ENCODE data around the gene SS18L1. TPM values are rescaled to one million over a fixed set of nuclear protein-coding genes. Genes with fewer than 3 reads are reported as not detected.

Gene SS18L1
- total RNA-seq, 1 experiment from 2014 or later, result 28.1 TPM

DNA sequence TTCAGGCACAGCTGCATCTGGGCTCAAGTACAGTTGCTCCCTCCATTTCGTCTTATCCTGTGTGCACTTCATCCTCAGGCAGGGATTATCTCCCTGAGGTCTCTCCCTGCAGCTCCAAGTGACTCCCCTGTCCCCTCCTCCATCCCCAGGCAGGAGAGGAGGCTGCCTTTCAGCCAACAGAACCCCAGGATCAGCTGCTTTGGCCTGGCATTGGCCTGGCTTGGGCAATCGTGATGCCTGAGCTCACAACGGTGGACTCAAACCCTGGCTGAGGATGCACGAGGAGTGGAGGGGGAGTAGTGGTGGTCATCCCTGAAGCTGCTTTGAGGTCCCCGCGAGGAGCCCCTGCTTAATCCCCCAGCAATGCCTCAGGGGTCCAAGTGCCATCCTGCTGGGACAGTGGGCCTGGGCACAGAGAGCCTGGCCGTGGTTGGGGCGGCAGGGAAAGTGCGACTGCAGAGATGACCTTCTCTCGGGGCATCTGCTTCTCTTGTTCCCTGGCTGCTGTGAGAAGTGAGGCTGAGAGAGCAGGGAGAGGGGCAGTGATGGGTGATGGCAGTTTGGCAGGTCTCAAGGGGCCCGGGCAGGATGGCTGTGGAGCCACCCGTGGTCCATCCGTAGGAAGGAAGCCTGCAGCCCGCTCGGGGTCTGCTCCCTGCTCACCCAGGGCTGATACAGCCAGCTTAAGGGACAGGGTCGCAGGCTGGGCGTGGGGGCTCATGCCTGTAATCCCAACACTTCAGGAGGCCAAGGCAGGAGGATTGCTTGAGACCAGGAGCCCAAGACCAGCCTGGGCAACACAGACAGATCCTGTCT lies 82.5 kb downstream of the SS18L1 start:
- Histone ChIP-seq H2AFZ (ENCODE audit: low read depth, low read length, poor library complexity, severe bottlenecking) (no peak overlapping the region), H3K9ac (ENCODE audit: low read length) (no peak overlapping the region), H3K9me3 (ENCODE audit: control insufficient read depth in 1 of 2, insufficient read depth in 1 of 2, low read depth in 1 of 2, low read length in 2 of 2) (no peaks in the 10 kb centered on the region), H3K4me1 (ENCODE audit: control insufficient read depth in 1 of 2, insufficient read depth in 2 of 2, low read length in 2 of 2) (peaks cover 0 to 8% of the 10 kb centered on the region in 2 experiments; a peak in 1 of 4 replicates), H3K27ac (ENCODE audit: low read depth, low read length) (no peak overlapping the region), H3K27me3 (ENCODE audit: insufficient read depth, low read length) (peaks cover 23% of the 10 kb centered on the region; the same call in 1 of the 2 replicates), H3K36me3 (ENCODE audit: control insufficient read depth in 1 of 2, insufficient read depth in 2 of 2, low read length in 2 of 2) (no peaks in the 10 kb centered on the region), H3K79me2 (ENCODE audit: insufficient read depth, low read length) (no peaks in the 10 kb centered on the region), H3K9me2 (ENCODE audit: insufficient read depth) (no peaks in the 10 kb centered on the region), H3K4me3 (replicated peaks in 1 of 2; ENCODE audit: low read depth in 1 of 2, low read length in 2 of 2) (no peak overlapping the region), H4K20me1 (ENCODE audit: insufficient read depth) (no peaks in the 10 kb centered on the region), H3K4me2 (ENCODE audit: low read length) (no peak overlapping the region)
- ATAC-seq, result no peak
- BruUV-seq (replicated peaks), result no TSS peak
- POLR2A ChIA-PET, result no interaction called here
- intact Hi-C loops (cut with micrococcal nuclease), result no loop called here
- CTCF ChIA-PET, result no interaction called here
- no peak for DNase-seq (ENCODE audit: low read depth, low spot score)
- RAD21 ChIA-PET (ENCODE audit: low non-redundant PET in 1 of 2, low total read pairs in 2 of 2, uncharacterized antibody in 2 of 2, unreplicated experiment in 2 of 2), result no interaction called here
- TF ChIP-seq POLR2AphosphoS5 (IDR thresholded peaks at IDR 0.05; ENCODE audit: low read depth, low read length), result no peak
- TF ChIP-seq, protein P1, sequence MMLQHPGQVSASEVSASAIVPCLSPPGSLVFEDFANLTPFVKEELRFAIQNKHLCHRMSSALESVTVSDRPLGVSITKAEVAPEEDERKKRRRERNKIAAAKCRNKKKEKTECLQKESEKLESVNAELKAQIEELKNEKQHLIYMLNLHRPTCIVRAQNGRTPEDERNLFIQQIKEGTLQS (IDR thresholded peaks at IDR 0.05), result no peak
- TF ChIP-seq SRF (IDR thresholded peaks at IDR 0.05; ENCODE audit: low read depth), result no peak
- no peak for TF ChIP-seq EZH2 (IDR thresholded peaks at IDR 0.05)
- no peak for TF ChIP-seq ELF1 (IDR thresholded peaks at IDR 0.05; ENCODE audit: borderline replicate concordance, low read depth)
- TF ChIP-seq, protein P2, sequence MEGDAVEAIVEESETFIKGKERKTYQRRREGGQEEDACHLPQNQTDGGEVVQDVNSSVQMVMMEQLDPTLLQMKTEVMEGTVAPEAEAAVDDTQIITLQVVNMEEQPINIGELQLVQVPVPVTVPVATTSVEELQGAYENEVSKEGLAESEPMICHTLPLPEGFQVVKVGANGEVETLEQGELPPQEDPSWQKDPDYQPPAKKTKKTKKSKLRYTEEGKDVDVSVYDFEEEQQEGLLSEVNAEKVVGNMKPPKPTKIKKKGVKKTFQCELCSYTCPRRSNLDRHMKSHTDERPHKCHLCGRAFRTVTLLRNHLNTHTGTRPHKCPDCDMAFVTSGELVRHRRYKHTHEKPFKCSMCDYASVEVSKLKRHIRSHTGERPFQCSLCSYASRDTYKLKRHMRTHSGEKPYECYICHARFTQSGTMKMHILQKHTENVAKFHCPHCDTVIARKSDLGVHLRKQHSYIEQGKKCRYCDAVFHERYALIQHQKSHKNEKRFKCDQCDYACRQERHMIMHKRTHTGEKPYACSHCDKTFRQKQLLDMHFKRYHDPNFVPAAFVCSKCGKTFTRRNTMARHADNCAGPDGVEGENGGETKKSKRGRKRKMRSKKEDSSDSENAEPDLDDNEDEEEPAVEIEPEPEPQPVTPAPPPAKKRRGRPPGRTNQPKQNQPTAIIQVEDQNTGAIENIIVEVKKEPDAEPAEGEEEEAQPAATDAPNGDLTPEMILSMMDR (IDR thresholded peaks at IDR 0.05 in 2 of 3, conservative IDR thresholded peaks at IDR 0.05 in 1 of 3; ENCODE audit: borderline replicate concordance in 1 of 3, insufficient read depth in 1 of 3, low read depth in 2 of 3, low read length in 2 of 3), result no peak
- no peak for TF ChIP-seq CBX3 (IDR thresholded peaks at IDR 0.05; ENCODE audit: low read depth)
- TF ChIP-seq, protein P3, sequence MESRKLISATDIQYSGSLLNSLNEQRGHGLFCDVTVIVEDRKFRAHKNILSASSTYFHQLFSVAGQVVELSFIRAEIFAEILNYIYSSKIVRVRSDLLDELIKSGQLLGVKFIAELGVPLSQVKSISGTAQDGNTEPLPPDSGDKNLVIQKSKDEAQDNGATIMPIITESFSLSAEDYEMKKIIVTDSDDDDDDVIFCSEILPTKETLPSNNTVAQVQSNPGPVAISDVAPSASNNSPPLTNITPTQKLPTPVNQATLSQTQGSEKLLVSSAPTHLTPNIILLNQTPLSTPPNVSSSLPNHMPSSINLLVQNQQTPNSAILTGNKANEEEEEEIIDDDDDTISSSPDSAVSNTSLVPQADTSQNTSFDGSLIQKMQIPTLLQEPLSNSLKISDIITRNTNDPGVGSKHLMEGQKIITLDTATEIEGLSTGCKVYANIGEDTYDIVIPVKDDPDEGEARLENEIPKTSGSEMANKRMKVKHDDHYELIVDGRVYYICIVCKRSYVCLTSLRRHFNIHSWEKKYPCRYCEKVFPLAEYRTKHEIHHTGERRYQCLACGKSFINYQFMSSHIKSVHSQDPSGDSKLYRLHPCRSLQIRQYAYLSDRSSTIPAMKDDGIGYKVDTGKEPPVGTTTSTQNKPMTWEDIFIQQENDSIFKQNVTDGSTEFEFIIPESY (IDR thresholded peaks at IDR 0.05; ENCODE audit: extremely low read depth, insufficient replicate concordance, low read length), result no peak
- no peak for TF ChIP-seq SP1 (IDR thresholded peaks at IDR 0.05; ENCODE audit: low read depth)
- no peak for TF ChIP-seq YY1 (IDR thresholded peaks at IDR 0.05; ENCODE audit: extremely low read depth, insufficient replicate concordance, low read depth, low read length)
- no peak for TF ChIP-seq TCF7L2 (IDR thresholded peaks at IDR 0.05; ENCODE audit: borderline replicate concordance, extremely low read depth, insufficient read depth, insufficient read length)
- TF ChIP-seq ZFX (IDR thresholded peaks at IDR 0.05), result no peak
- TF ChIP-seq FOSL1 (IDR thresholded peaks at IDR 0.05; ENCODE audit: low read depth), result no peak
- TF ChIP-seq ZNF274 (IDR thresholded peaks at IDR 0.05; ENCODE audit: low read depth, low read length), result no peak
- TF ChIP-seq, protein P4, sequence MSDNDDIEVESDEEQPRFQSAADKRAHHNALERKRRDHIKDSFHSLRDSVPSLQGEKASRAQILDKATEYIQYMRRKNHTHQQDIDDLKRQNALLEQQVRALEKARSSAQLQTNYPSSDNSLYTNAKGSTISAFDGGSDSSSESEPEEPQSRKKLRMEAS (IDR thresholded peaks at IDR 0.05), result no peak
- TF ChIP-seq RAD21 (IDR thresholded peaks at IDR 0.05; ENCODE audit: low read depth), result no peak
- TF ChIP-seq EZH2phosphoT487 (IDR thresholded peaks at IDR 0.05; ENCODE audit: borderline replicate concordance), result no peak
- no peak for TF ChIP-seq SIN3A (IDR thresholded peaks at IDR 0.05; ENCODE audit: low read depth)
- no peak for TF ChIP-seq POLR2A (IDR thresholded peaks at IDR 0.05; ENCODE audit: borderline replicate concordance, extremely low read depth, insufficient read depth, insufficient read length)

All from HCT116 (cell line).